Left kidney (tissue), 2 donors: ENCODE measurements around the gene ABCC3. TPM values are rescaled to one million over a fixed set of nuclear protein-coding genes. Genes with fewer than 3 reads are reported as not detected.
"Not testable (repeated sequence)": the region's sequence is repeated elsewhere in the genome, so short reads cannot be mapped to it uniquely, and the experiment has no call there.

ENCODE experiments used
- DNase-seq: peaks from one replicate; pipeline ENCODE4 v3.0.0-alpha.2; 2013
- polyA plus RNA-seq: library from polyadenylated mRNA; unstranded; fragments of 120-200 nt; gene quantifications from one replicate; pipeline ENCODE4 v1.2.1, GENCODE V29; 2013; ENCODE audit not compliant: insufficient read length

Gene ABCC3
- polyA plus RNA-seq, 1 donor, result 11.8 TPM

DNA sequence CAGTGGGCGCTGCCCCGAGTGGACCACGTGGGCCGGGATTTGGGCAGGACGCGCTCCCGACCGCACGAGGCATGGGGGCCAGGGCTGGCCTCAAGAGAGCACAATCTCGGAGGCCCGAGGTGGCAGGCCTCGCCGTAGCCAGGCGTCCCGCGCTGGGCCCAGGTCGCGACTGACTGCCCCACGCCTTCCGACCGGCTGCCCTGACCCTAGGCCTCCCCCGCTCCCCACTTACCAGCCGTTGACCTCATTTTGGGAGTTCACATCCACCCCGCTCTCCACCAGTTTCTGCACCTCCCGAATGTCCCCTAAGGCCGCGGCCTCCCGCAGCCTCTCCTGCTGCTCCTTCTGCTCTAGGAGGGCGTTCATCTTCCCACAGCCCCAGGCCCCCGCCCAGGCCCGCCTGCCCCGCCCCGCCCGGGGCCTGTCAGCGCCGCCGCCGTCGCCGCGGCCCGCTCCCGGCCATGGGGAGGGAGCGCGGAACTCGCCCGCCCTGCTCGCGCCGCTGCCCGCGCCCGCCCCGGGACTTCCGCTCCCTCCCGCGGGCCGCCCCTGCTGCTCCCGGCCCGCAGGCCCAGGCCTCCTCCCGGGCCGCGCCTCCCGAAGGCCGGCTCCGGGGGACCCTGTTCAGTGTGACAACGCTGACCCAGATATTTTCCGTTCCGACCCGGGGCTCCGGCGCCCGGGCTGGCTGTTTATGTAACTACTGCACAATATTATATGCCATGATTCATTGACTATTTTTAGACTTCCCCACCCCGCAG, 72.8 kb downstream of the ABCC3 start, which contains the start of gene ANKRD40:
TSS of gene ANKRD40 (minus strand) at position 626 of the 761 bp plus-strand sequence. CDS start at position 366, 260 bp downstream.
- DNase-seq, result peak; percentile 86

DNA sequence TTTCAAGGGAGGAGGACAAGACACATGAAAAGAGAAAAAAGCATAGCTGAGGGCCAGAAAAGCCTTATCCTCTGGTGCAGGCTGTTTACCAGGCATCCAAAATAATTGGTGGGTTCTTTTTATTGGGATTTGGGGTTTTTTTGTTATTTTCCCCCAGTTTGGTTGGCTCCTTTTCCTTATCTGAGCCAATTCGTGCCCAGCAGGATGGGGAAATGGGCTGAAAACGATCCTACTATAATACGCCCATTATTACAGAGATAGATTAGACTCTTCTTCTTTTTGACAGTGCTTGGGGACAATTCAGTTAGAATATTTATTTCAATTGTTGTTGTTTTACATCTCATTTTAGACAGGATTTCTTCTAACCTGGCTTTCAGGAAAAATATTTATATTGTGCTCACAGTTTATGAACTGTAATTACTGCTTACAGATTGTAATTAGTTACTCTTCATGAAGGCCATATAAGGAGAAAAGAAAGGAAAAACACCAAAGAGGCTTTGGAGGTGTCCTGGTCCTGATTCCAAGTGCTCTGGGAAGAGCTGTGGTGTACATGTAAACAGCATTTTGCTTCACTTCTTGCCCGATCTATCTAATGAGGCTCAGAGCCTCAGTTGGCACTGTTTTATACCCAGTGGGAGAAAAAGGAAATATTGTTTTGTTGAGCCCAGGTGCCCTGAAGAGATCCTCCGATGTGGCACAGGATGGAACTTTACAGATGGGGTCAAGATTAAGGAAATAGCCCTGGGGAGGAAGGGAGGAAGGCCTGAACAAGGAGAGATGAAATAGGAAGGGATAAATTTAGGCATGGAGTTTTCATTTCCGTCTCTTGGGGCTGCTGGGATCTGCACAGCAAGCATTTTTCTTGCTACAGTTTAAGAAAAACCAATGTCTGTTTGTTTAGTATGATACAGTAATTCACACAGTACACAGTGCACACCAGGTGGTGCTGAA, 73.6 kb downstream of the ABCC3 start:
- no peak for DNase-seq

DNA sequence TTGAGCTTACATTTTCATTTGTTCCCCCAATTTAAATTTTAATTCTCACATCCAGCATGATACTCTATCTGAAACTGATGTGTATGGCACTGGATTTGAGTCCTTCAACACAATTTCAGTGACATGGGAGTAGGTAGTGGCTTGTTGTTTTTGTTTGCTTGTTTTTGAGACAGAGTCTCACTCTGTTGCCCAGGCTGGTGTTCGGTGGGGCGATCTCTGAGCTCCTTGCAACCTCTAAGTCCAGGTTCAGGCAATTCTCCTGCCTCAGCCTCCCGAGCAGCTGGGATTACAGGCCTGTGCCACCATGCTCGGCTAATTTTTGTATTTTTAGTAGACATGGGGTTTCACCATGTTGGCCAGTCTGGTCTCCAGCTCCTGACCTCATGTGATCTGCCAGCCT, 74.4 kb downstream of the ABCC3 start:
- DNase-seq, result not testable (repeated sequence)

DNA sequence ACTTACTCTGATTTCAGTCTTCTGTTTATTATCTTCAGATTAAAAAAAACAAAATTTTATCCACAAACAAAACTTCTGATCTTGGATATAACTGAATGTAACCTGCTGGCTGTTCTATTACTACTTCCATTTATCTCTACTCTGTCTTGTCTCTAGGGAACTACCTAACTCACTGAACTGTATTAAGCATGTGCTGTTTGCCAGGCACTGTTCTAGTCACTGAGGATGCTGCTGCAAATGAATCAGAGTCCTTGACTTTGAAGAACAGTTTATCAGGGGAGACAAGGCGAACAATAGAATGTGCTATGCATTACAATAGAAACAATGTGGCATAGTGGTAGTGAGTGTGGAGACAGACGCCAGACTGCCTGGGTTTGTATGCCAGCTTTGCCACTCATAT, 75.3 kb downstream of the ABCC3 start:
- no peak for DNase-seq

- DNase-seq, result no peak
Measured at GRCh38 chr17:50710650-50711049, 76.0 kb downstream of the ABCC3 start.

DNA sequence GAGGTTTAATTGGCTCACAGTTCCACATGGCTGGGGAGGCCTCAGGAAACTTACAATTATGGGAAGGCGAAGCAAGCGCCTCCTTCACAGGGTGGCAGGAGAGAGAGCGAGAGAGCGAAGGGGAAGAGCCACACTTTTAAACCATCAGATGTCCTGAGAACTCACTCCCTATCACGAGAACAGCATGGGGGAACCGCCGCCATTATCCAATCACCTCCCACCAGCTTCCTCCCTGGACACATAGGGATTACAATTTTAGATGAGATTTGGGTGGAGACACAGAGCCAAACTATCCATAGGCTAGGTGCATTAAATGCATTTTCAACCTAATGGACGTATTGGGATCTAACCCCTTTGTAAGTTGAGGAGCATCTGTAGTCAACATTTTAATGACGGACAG, 78.0 kb downstream of the ABCC3 start:
- DNase-seq, result no peak

DNA sequence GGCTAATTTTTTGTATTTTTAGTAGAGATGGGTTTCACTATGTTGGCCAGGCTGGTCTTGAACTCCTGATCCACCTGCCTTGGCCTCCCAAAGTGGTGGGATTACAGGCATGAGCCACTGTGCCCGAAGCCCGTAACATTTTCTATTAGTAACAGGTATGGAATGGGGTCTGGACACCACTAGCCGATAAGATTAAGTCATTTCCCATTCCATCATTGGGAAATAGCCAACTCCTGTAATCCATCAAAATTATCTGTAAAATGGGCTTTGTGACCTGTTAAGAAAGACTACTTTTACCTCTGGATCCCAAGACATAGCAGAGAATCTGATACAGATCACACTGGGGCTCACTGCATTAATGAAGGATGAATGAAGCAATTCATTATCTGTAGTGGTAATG, 80.8 kb downstream of the ABCC3 start:
- no peak for DNase-seq

- peak; percentile 95 for DNase-seq
Measured at GRCh38 chr17:50719144-50719923, 84.7 kb downstream of the ABCC3 start, which contains the start of gene LUC7L3. LUC7L3 (plus strand) TSS chr17:50719603; CDS start chr17:50719733, 130 bp downstream.

DNA sequence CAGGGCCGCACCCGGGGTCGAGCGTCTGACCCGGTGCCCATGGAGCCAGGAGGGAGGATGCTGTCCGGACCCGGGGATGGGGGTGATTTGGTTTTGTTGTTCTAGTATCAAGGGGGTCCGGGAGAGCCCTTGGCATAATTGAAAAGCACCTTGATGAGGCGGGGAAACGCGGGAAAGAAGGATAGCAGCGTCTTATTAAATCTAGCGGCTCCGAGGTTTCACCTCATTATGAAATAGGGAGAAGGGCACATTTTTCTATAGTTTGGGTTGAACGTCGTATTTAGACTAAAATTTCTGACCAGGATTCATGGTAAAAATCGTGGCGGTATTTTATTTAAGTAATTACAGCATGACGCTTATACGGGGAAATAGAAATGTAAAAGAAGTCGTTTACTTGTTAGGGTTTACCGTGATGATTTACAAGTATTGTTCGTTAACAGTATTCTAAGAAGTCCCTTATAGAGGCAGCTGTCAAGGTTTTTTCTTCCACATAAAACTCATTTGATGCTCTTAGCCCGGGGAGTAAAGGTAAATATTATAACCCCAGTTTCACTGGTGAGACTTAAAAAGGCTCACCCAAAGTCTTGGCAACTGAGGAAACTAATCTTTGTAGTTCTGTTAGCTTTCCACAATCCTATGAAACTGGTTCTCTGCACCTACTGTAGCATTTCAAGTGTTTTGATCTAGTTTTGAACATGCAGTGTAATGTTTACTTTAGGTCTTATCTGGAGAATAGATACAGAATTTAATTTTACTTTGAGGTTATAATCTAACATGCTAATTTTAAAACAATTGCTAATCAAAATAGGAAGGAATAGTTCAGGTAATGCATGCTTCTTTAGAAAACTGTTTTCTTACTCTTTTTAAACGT, 85.5 kb downstream of the ABCC3 start:
- DNase-seq, result peak; percentile 21

- DNase-seq, result no peak
Measured at GRCh38 chr17:50721194-50722010, 86.7 kb downstream of the ABCC3 start.

GRCh38 chr17:50722746-50723145, 88.1 kb downstream of the ABCC3 start:
- DNase-seq, result no peak

DNA sequence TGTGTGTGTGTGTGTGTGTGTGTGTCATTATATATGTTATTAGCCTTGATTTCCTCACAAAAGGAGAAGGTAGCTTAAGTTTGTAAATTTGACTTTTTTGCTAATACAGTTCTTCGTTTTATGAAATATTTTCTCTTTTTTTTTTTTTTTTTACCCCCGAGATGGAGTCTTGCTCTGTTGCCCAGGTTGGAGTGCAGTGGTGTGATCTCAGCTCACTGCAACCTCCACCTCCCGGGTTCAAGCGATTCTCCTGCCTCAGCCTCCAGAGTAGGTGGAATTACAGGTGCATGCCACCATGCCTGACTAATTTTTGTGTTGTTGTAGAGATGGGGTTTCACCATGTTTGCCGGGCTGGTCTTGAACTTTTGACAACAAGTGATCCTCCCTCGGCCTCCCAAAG, 89.9 kb downstream of the ABCC3 start:
- DNase-seq, result not testable (repeated sequence)

GRCh38 chr17:50725769-50726655, 91.3 kb downstream of the ABCC3 start:
- no peak for DNase-seq

DNA sequence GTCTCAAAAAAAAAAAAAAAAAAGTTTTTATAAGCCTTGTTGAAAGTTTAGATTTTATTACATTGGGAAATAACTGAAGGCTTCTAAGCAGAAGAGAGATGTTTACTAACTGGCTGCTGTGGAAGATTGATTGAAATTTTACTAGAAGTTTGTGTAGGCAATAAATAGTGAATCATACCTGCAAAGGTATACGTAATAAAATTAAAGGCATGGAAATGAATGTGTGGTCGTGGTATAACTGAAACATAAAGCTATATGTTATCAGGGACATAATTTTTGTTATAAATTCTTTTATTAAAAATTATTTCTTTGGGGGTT, 93.4 kb downstream of the ABCC3 start:
- DNase-seq, result no peak

DNA sequence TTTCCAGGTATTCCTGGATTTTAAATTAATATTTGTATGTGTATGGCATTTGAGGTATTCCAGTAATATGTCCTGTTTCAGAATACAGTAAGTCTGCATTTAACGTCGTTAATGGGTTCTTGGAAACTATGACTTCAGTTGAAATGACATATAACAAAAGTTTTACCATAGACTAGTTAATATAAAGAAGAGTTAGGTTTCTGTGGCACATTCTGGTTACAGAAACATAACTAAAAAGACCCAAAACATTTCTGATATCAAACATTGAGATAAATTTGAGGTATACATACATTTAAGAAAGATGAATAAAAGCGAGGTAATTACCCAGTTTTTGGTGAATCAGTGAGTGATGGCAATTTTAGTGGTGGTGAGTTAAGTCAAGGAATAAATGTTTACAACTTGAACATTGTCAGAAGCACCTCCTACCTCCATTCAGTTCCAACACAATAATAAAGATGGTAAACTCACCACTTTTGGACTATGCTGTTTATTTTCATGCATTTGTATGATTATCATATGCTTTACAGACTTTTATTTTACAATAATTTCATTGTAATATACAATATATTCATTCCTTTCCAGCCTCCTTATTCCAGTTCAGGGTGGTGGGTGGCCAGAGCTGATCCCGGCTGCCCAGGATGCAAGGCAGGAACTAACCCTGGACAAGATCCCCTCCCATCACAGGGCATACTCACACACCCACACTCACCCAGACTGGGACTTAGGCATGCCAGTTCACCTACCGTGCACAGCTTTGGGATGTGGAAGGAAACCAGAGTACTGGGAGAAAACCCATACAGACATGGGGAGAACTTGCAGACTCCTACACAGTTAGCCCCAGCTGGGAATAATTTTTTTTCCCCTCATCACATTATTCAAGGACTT, 94.4 kb downstream of the ABCC3 start:
- no peak for DNase-seq

DNA sequence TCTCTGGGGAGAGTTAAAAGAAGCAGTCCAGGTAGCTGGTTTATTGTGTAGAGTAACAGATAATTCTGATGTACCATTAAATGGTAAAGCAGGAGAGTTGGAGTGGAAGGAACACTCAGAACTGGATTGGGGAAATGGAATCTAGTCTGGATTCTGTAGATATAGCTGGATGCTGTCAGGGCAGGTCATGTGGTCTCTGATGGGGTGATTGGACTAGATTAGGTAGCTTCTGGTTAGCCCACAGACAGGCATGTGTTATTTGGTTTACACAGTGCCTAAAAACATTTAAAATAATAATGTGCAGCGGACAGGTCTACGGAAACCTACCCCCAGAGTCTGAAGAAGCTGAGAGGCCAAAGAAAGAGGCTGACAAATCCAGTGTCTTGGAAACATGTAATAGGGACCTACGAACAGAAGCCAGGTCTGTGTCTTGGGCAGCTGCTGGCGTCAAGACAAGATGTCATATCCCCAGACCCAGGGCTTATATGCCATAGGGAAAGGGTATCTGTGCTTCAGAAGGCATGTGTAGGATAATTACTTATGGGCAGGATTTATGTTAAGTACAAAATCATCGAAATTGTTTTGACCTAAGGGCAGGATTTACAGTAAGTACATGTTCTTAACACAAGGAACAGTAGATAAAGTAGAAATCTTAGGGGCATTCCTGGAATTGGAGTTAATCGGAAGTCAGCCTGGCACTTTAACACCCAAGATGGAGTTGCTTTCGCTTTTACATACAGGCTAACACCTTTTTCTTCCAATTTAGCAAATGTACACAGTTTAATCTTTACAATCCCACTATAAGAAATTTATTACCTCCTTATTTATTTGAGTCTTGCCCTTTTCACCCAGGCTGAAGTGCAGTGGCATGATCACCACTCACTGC, 97.1 kb downstream of the ABCC3 start:
- no peak for DNase-seq

DNA sequence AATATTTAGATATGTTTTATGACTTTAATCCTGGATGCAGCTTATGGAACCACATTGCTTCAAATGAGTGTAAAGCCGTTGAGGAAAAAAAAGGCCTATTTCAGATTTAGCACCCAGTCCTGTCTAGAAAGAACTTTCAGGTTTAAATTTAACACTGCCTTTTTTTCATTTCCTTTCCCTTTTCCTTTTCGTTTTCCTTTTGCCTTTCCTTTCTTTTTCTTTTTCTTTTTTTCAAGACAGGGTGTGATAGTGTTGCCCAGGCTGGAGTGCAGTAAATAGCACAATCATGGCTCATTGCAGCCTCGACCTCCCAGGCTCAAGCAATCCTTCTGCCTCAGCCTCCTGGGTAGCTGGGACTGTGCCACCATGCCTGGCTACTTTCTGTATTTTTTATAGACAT, 100.6 kb downstream of the ABCC3 start:
- DNase-seq, result no peak
